ENCODE data around the gene NUMBL.

The NUMBL gene

GRCh38 chr19:40688987-40689338 lies 1.5 kb downstream of the NUMBL start:
- no peak for DNase-seq

GRCh38 chr19:40688309-40688708 lies 2.1 kb downstream of the NUMBL start:
- DNase-seq: no peak

GRCh38 chr19:40687525-40688016 lies 2.9 kb downstream of the NUMBL start:
- peak; percentile 87 for DNase-seq

- no peak for DNase-seq
Observed at GRCh38 chr19:40686882-40687524, 3.4 kb downstream of the NUMBL start.

GRCh38 chr19:40685563-40685962 lies 4.9 kb downstream of the NUMBL start:
- no peak for DNase-seq

- DNase-seq: no peak
Observed at GRCh38 chr19:40685016-40685526, 5.4 kb downstream of the NUMBL start.

GRCh38 chr19:40684280-40684679 lies 6.2 kb downstream of the NUMBL start:
- DNase-seq: no peak

GRCh38 chr19:40683437-40683836 lies 7.0 kb downstream of the NUMBL start:
- no peak for DNase-seq

- DNase-seq: no peak
Observed at GRCh38 chr19:40682431-40682964, 8.0 kb downstream of the NUMBL start.

GRCh38 chr19:40681039-40681438 lies 9.4 kb downstream of the NUMBL start:
- DNase-seq: no peak

GRCh38 chr19:40677156-40677555 lies 13.3 kb downstream of the NUMBL start:
- no peak for DNase-seq

GRCh38 chr19:40674291-40674690 lies 16.2 kb downstream of the NUMBL start:
- DNase-seq: no peak

- no peak for DNase-seq
Observed at GRCh38 chr19:40673397-40673796, 17.1 kb downstream of the NUMBL start.

- DNase-seq: no peak
Observed at GRCh38 chr19:40672573-40673299, 17.7 kb downstream of the NUMBL start.

- no peak for DNase-seq
Observed at GRCh38 chr19:40672038-40672437, 18.4 kb downstream of the NUMBL start.

- no peak for DNase-seq
Observed at GRCh38 chr19:40671404-40671803, 19.0 kb downstream of the NUMBL start.

- DNase-seq: no peak
Observed at GRCh38 chr19:40668991-40669614, 21.3 kb downstream of the NUMBL start.

GRCh38 chr19:40667602-40668001 lies 22.8 kb downstream of the NUMBL start:
- no peak for DNase-seq

- DNase-seq: no peak
Observed at GRCh38 chr19:40666803-40667438, 23.5 kb downstream of the NUMBL start.

- DNase-seq: no peak
Observed at GRCh38 chr19:40663695-40664692, 26.5 kb downstream of the NUMBL start.

- DNase-seq: peak; percentile 94
Observed at GRCh38 chr19:40662925-40663694, 27.3 kb downstream of the NUMBL start.

Data from right hindlimb (tissue), 1 donor.